CD8-positive, alpha-beta memory T cell (primary cell): Measurements from ENCODE around the gene INO80D. TPM values are rescaled to one million over a fixed set of nuclear protein-coding genes. Genes with fewer than 3 reads are reported as not detected.

ENCODE experiments used
- CTCF ChIA-PET: fragments of 350-600 bp; sonication (Branson Sonifier 250); formaldehyde crosslinking; loops from one replicate; lab custom pipeline; 2021; ENCODE audit warnings: antibody characterized with exemption; lab: Charles Lee
- POLR2A ChIA-PET: fragments of 350-600 bp; sonication (Branson Sonifier 250); formaldehyde crosslinking; loops from one replicate; lab custom pipeline; 2021; ENCODE audit warnings: antibody characterized with exemption; lab: Charles Lee
- DNase-seq, 5 donors: peaks; one replicate each; pipeline versions ENCODE4 v3.0.0 to v3.0.0-alpha.2; 2020 to 2022; ENCODE audit warnings: mixed read lengths in 1 of 5
- H3K27ac ChIP-seq: one replicate; pipeline ENCODE4 v1.7.0; 2013; ENCODE audit warnings: low read depth, mild to moderate bottlenecking, low read length, moderate library complexity
- H3K27me3 ChIP-seq: 2 replicates; pipeline ENCODE4 v1.7.0; 2013; ENCODE audit warnings: low read length, mild to moderate bottlenecking; ENCODE audit not compliant: insufficient read depth, poor library complexity, severe bottlenecking
- H3K36me3 ChIP-seq: 2 replicates; pipeline ENCODE4 v1.7.0; 2013; ENCODE audit warnings: mild to moderate bottlenecking, low read length, moderate library complexity; ENCODE audit not compliant: insufficient read depth
- H3K4me1 ChIP-seq: 2 replicates; pipeline ENCODE4 v1.7.0; 2013; ENCODE audit warnings: mild to moderate bottlenecking, low read length, moderate library complexity; ENCODE audit not compliant: insufficient read depth
- H3K4me3 ChIP-seq: 2 replicates; pipeline ENCODE4 v1.7.0; 2013; ENCODE audit warnings: mild to moderate bottlenecking, low read length
- H3K9me3 ChIP-seq: 2 replicates; pipeline ENCODE4 v1.7.0; 2013; ENCODE audit warnings: mild to moderate bottlenecking, low read length
- H3K27ac Mint-ChIP-seq, 8 donors: one replicate each; pipeline ENCODE4 v1.8.0; 2020 to 2021; ENCODE audit warnings: mixed read lengths in 8 of 8, mild to moderate bottlenecking in 6 of 8, inconsistent platforms in 3 of 8, moderate library complexity in 3 of 8
- H3K27me3 Mint-ChIP-seq, 2 donors: one replicate each; pipeline ENCODE4 v1.8.0; 2020 to 2021; ENCODE audit warnings: mixed read lengths in 2 of 2, mild to moderate bottlenecking in 1 of 2, moderate library complexity in 1 of 2
- H3K36me3 Mint-ChIP-seq, 3 donors: one replicate each; pipeline ENCODE4 v1.8.0; 2020 to 2021; ENCODE audit warnings: mixed read lengths in 3 of 3, inconsistent platforms in 1 of 3, mild to moderate bottlenecking in 1 of 3
- H3K4me1 Mint-ChIP-seq, 3 donors: one replicate each; pipeline ENCODE4 v1.8.0; 2020 to 2021; ENCODE audit warnings: mixed read lengths in 3 of 3, inconsistent platforms in 1 of 3, mild to moderate bottlenecking in 1 of 3
- H3K4me3 Mint-ChIP-seq, 7 donors: one replicate each; pipeline ENCODE4 v1.8.0; 2020 to 2021; ENCODE audit warnings: mixed read lengths in 7 of 7, mild to moderate bottlenecking in 6 of 7, moderate library complexity in 4 of 7, inconsistent platforms in 2 of 7
- H3K9me3 Mint-ChIP-seq, 5 donors: one replicate each; pipeline ENCODE4 v1.8.0; 2020 to 2022; ENCODE audit warnings: mixed read lengths in 5 of 5, mild to moderate bottlenecking in 3 of 5, moderate library complexity in 2 of 5, inconsistent platforms in 1 of 5
- polyA plus RNA-seq: library from polyadenylated mRNA; unstranded; fragments of 300-500 nt; fragmentation: Illumina TruSeq; gene quantifications from one replicate; pipeline ENCODE4 v1.2.3, GENCODE V29; 2021
- total RNA-seq, 2 experiments: library from RNA; stranded (reverse); gene quantifications; one replicate each; pipeline ENCODE4 v1.2.3, GENCODE V29; 2021

The INO80D gene
- total and polyA plus RNA-seq, 3 experiments from 2014 or later: 10.6 to 22.4 (median 20.7) TPM

- no peak for DNase-seq
- peaks cover 0 to 12% (median 4%) of the 10 kb centered on the region in 3 donors for H3K36me3 Mint-ChIP-seq
- Histone ChIP-seq H3K27ac (no peak overlapping the region), H3K36me3 (no peaks in the 10 kb centered on the region), H3K27me3 (no peaks in the 10 kb centered on the region), H3K9me3 (no peaks in the 10 kb centered on the region), H3K4me1 (peaks cover 6% of the 10 kb centered on the region), H3K4me3 (no peak overlapping the region)
- H3K27me3 Mint-ChIP-seq: no peaks in the 10 kb centered on the region
- H3K4me1 Mint-ChIP-seq: peaks cover 9 to 20% (median 19%) of the 10 kb centered on the region in 3 donors
- CTCF ChIA-PET: no interaction called here
- H3K4me3 Mint-ChIP-seq: no peak overlapping the region
- H3K27ac Mint-ChIP-seq: peak overlapping the region in 1 of 8 donors; percentile 32
- POLR2A ChIA-PET: no interaction called here
- no peaks in the 10 kb centered on the region for H3K9me3 Mint-ChIP-seq
These were observed 6.3 kb upstream of the INO80D start for GRCh38 chr2:206092297-206092696.

- Histone ChIP-seq H3K27me3 (no peaks in the 10 kb centered on the region), H3K9me3 (no peaks in the 10 kb centered on the region), H3K4me1 (peaks cover 12% of the 10 kb centered on the region), H3K36me3 (no peaks in the 10 kb centered on the region), H3K27ac (no peak overlapping the region), H3K4me3 (no peak overlapping the region)
- Mint-ChIP-seq H3K4me1 (peaks cover 30 to 43% (median 40%) of the 10 kb centered on the region in 3 donors), H3K9me3 (no peaks in the 10 kb centered on the region), H3K4me3 (peak overlapping the region in 2 of 7 donors; percentile 52 to 76), H3K27me3 (peaks cover 0 to 3% of the 10 kb centered on the region in 2 donors), H3K27ac (peak overlapping the region in 4 of 8 donors; percentile 29 to 68 (median 56)), H3K36me3 (peaks cover 0 to 22% (median 3%) of the 10 kb centered on the region in 3 donors)
- CTCF ChIA-PET: no interaction called here
- POLR2A ChIA-PET: interaction anchor here (0.7 kb wide), 1 partner anchor 1658 kb away, joined by 3 read pairs; no protein-coding TSS in a partner anchor
- DNase-seq: no peak
These were observed 2.3 kb upstream of the INO80D start for GRCh38 chr2:206088248-206088647.

- Histone ChIP-seq H3K36me3 (no peaks in the 10 kb centered on the region), H3K27me3 (no peaks in the 10 kb centered on the region), H3K4me1 (peaks cover 20% of the 10 kb centered on the region), H3K9me3 (no peaks in the 10 kb centered on the region), H3K4me3 (peak overlapping the region; percentile 66), H3K27ac (peak overlapping the region; percentile 85)
- Mint-ChIP-seq H3K4me1 (peaks cover 33 to 48% (median 44%) of the 10 kb centered on the region in 3 donors), H3K27ac (peak overlapping the region; percentile 84 to 100 (median 95)), H3K36me3 (peaks cover 0 to 21% (median 3%) of the 10 kb centered on the region in 3 donors), H3K9me3 (no peaks in the 10 kb centered on the region), H3K4me3 (peak overlapping the region; percentile 97 to 100 (median 99)), H3K27me3 (peaks cover 0 to 3% of the 10 kb centered on the region in 2 donors)
- ChIA-PET CTCF (interaction anchor here (0.9 to 2.0 kb wide), 14 partner anchors 8 to 1446 kb away, joined by 3 to 8 read pairs (median 3); no protein-coding TSS in a partner anchor), POLR2A (interaction anchor here (0.6 to 1.3 kb wide), 3 partner anchors 73 to 1939 kb away, joined by 3 to 10 read pairs (median 3); partner anchors contain the start of genes EEF1B2 and NDUFS1)
- no peak for DNase-seq
These were observed 859 bp upstream of the INO80D start for GRCh38 chr2:206086716-206087350.

- peaks cover 42 to 61% (median 57%) of the 10 kb centered on the region in 3 donors for H3K4me1 Mint-ChIP-seq
- Histone ChIP-seq H3K9me3 (no peaks in the 10 kb centered on the region), H3K4me1 (peaks cover 20% of the 10 kb centered on the region), H3K36me3 (no peaks in the 10 kb centered on the region), H3K27ac (peak overlapping the region; percentile 85), H3K27me3 (no peaks in the 10 kb centered on the region), H3K4me3 (peak overlapping the region; percentile 90)
- no peaks in the 10 kb centered on the region for H3K9me3 Mint-ChIP-seq
- H3K27me3 Mint-ChIP-seq: peaks cover 0 to 3% of the 10 kb centered on the region in 2 donors
- ChIA-PET POLR2A (interaction anchor here (0.6 to 1.3 kb wide), 4 partner anchors 72 to 1446 kb away, joined by 3 to 10 read pairs (median 4); partner anchors contain the start of genes CREB1, EEF1B2 and NDUFS1), CTCF (interaction anchor here (1.0 to 2.0 kb wide), 8 partner anchors 8 to 87 kb away, joined by 3 to 8 read pairs (median 4); no protein-coding TSS in a partner anchor)
- peak overlapping the region; percentile 96 to 100 (median 98) for H3K27ac Mint-ChIP-seq
- peaks cover 0 to 18% (median 3%) of the 10 kb centered on the region in 3 donors for H3K36me3 Mint-ChIP-seq
- DNase-seq: peak; percentile 41 to 74 (median 66)
- peak overlapping the region; percentile 95 to 99 (median 98) for H3K4me3 Mint-ChIP-seq
These were observed 868 bp downstream of the INO80D start for GRCh38 chr2:206084870-206085741.

GRCh38 chr2:206084439-206084869 is 1.5 kb downstream of the INO80D start:
- peak overlapping the region; percentile 85 for H3K27ac ChIP-seq
- Mint-ChIP-seq H3K36me3 (peaks cover 0 to 14% (median 3%) of the 10 kb centered on the region in 3 donors), H3K27ac (peak overlapping the region; percentile 96 to 100 (median 98)), H3K9me3 (no peaks in the 10 kb centered on the region), H3K27me3 (peaks cover 0 to 3% of the 10 kb centered on the region in 2 donors), H3K4me1 (peaks cover 48 to 65% (median 63%) of the 10 kb centered on the region in 3 donors), H3K4me3 (peak overlapping the region; percentile 95 to 99 (median 98))
- peak overlapping the region; percentile 90 for H3K4me3 ChIP-seq
- no peaks in the 10 kb centered on the region for H3K36me3 ChIP-seq
- peaks cover 26% of the 10 kb centered on the region for H3K4me1 ChIP-seq
- CTCF ChIA-PET: no interaction called here
- no peaks in the 10 kb centered on the region for H3K9me3 ChIP-seq
- POLR2A ChIA-PET: interaction anchor here (0.6 to 1.2 kb wide), 3 partner anchors 69 to 1445 kb away, joined by 3 to 7 read pairs (median 3); partner anchors contain the start of gene CREB1
- peak in 2 of 5 donors; percentile 13 to 28 for DNase-seq
- no peaks in the 10 kb centered on the region for H3K27me3 ChIP-seq

GRCh38 chr2:206083602-206084438 is 2.2 kb downstream of the INO80D start:
- peak in 2 of 5 donors; percentile 6 to 28 for DNase-seq
- H3K4me1 Mint-ChIP-seq: peaks cover 48 to 65% (median 62%) of the 10 kb centered on the region in 3 donors

More at GRCh38 chr2:206083602-206084438, 2.2 kb downstream of the INO80D start:
- Histone ChIP-seq H3K27me3 (no peaks in the 10 kb centered on the region), H3K36me3 (no peaks in the 10 kb centered on the region), H3K9me3 (no peaks in the 10 kb centered on the region), H3K4me3 (peak overlapping the region; percentile 90), H3K4me1 (peaks cover 29% of the 10 kb centered on the region), H3K27ac (peak overlapping the region; percentile 85)
- H3K9me3 Mint-ChIP-seq: no peaks in the 10 kb centered on the region
- H3K27me3 Mint-ChIP-seq: peaks cover 0 to 3% of the 10 kb centered on the region in 2 donors
- H3K27ac Mint-ChIP-seq: peak overlapping the region; percentile 96 to 100 (median 98)
- ChIA-PET POLR2A (interaction anchor here (0.6 to 1.2 kb wide), 5 partner anchors 70 to 1446 kb away, joined by 3 to 7 read pairs (median 3); partner anchors contain the start of gene CREB1), CTCF (interaction anchor here (0.9 kb wide), 1 partner anchor 76 kb away, joined by 3 read pairs; the partner anchor contains the start of genes EEF1B2 and NDUFS1)
- H3K36me3 Mint-ChIP-seq: peaks cover 0 to 12% (median 0%) of the 10 kb centered on the region in 3 donors
- H3K4me3 Mint-ChIP-seq: peak overlapping the region; percentile 95 to 99 (median 98)
